Right atrium auricular region (tissue), 2 donors: ENCODE results near the gene ADCY2. TPM values are rescaled to one million over a fixed set of nuclear protein-coding genes. Genes with fewer than 3 reads are reported as not detected.

Experiments used
- DNase-seq: peaks from one replicate; pipeline ENCODE4 v3.0.0-alpha.2; 2019; ENCODE audit warnings: low spot score
- H3K27ac ChIP-seq, 2 donors: fragments of 200-600 bp; sonication (generic); 1 replicate in 1 of 2; 2 replicates in 1 of 2; pipeline ENCODE4 v1.5.1; 2016 to 2019
- H3K27me3 ChIP-seq, 2 donors: fragments of 200-600 bp; sonication (generic); one replicate each; pipeline versions ENCODE4 v1.5.1 to v1.6.0; 2017 to 2019
- H3K36me3 ChIP-seq: fragments of 200-600 bp; sonication (generic); one replicate; pipeline ENCODE4 v1.5.1; 2016
- H3K4me1 ChIP-seq, 2 donors: fragments of 200-600 bp; sonication (generic); one replicate each; pipeline versions ENCODE4 v1.5.1 to v1.6.0; 2017 to 2019
- H3K4me3 ChIP-seq, 2 donors: fragments of 200-600 bp; sonication (generic); 1 replicate in 1 of 2; 2 replicates in 1 of 2; pipeline ENCODE4 v1.5.1; 2017 to 2019; ENCODE audit warnings: mild to moderate bottlenecking in 1 of 2, moderate library complexity in 1 of 2
- H3K9me3 ChIP-seq, 2 donors: fragments of 200-600 bp; sonication (generic); one replicate each; pipeline ENCODE4 v1.5.1; 2019
- CTCF ChIP-seq, 2 donors: fragments of 200-600 bp; sonication (generic); IDR thresholded peaks; one replicate each; pipeline ENCODE4 v1.5.1; 2019; ENCODE audit warnings: antibody characterized with exemption in 2 of 2
- total RNA-seq, 2 donors: library from RNA; depleted of rRNA; stranded (reverse); fragments of >200 nt; gene quantifications; one replicate each; pipeline ENCODE4 v1.1.0, GENCODE V29; 2016

The ADCY2 gene
- total RNA-seq, 2 donors from 2014 or later, result 3.3 TPM; not detected in 1

DNA sequence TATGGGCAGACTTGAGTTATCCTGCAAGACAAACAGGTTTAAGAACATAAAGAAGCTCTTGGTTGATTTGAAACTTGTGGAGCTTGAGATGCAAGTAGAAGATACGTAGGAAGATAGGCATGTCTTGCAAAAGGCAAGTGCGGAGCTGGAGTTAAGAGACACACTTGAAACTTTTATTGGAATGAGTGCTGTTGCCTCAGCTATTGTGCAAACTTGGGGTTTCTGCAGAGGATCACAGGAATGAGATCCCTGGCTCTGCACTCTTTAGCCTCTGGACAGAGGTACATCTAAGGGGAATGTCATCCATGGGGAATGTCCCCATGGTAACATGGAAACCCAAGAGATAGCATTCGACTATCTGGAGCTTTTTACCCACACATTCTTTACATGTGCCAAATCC lies 121.1 kb downstream of the ADCY2 start:
- no peak overlapping the region for H3K27ac ChIP-seq
- H3K36me3 ChIP-seq, result no peaks in the 10 kb centered on the region
- no peak for DNase-seq
- TF ChIP-seq CTCF (IDR thresholded peaks at IDR 0.05), result no peak
- no peaks in the 10 kb centered on the region for H3K4me1 ChIP-seq
- H3K9me3 ChIP-seq, result no peaks in the 10 kb centered on the region
- no peak overlapping the region for H3K4me3 ChIP-seq
- no peaks in the 10 kb centered on the region for H3K27me3 ChIP-seq

DNA sequence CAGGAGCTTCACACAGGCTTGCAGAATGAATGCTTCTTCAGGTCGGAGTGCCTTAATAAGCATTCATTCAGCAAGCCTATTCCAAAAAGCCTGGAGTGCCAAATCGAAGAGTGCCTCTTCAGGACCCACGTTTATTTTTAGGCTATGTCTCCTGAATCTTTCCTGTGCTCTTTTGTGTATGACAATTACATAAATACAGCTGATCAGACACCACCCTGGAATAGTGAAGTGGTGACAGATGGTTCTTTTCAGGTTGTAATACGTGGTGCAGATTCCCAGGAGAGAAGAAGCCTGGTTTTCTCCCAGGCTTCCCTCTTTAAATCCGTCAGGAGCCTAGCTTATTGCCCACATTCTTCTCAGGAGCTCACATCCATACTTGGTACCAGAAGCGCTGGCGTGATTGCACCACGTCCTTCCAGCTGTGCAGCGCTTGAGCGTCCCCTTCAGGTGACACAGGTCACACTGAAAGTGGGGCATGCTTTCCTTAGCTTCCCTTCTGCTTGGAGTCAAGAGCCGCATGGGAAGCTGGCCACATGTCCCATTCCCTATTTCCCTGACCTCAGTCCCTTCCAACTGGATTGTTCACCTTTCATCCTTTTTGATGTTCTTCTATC lies 123.1 kb downstream of the ADCY2 start:
- DNase-seq, result no peak
- no peaks in the 10 kb centered on the region for H3K9me3 ChIP-seq
- H3K27ac ChIP-seq, result no peak overlapping the region
- H3K4me3 ChIP-seq, result no peak overlapping the region
- H3K36me3 ChIP-seq, result no peaks in the 10 kb centered on the region
- no peaks in the 10 kb centered on the region for H3K4me1 ChIP-seq
- TF ChIP-seq CTCF (IDR thresholded peaks at IDR 0.05), result no peak
- no peaks in the 10 kb centered on the region for H3K27me3 ChIP-seq

- no peak overlapping the region for H3K27ac ChIP-seq
- no peak for DNase-seq
- no peaks in the 10 kb centered on the region for H3K36me3 ChIP-seq
- H3K4me3 ChIP-seq, result no peak overlapping the region
- H3K27me3 ChIP-seq, result no peaks in the 10 kb centered on the region
- TF ChIP-seq CTCF (IDR thresholded peaks at IDR 0.05), result no peak
- H3K4me1 ChIP-seq, result no peaks in the 10 kb centered on the region
- H3K9me3 ChIP-seq, result no peaks in the 10 kb centered on the region
Observed at GRCh38 chr5:7519564-7519963, 123.6 kb downstream of the ADCY2 start.

- no peaks in the 10 kb centered on the region for H3K36me3 ChIP-seq
- no peaks in the 10 kb centered on the region for H3K27me3 ChIP-seq
- no peak overlapping the region for H3K27ac ChIP-seq
- no peak for DNase-seq
- no peaks in the 10 kb centered on the region for H3K9me3 ChIP-seq
- TF ChIP-seq CTCF (IDR thresholded peaks at IDR 0.05), result no peak
- no peaks in the 10 kb centered on the region for H3K4me1 ChIP-seq
- no peak overlapping the region for H3K4me3 ChIP-seq
Observed at GRCh38 chr5:7529880-7530279, 133.9 kb downstream of the ADCY2 start.

DNA sequence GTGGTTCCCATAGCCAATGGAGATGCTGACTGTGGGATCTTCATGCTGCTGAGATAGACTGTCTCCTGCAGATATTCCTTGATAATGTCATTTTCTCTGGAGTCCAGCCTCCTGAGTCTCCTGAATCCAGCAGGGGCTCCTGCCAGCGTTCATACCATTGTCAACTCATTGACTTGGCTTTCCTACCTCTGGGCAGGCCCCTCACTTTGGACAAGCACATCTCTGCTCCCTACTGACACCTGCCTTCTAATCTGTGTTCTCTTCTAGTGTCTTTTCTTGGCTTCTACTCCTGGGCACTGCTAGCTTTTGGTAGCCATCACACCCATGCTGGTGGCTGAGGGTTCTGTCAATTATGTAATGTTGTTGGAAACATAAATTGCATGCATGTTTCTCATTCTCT lies 138.0 kb downstream of the ADCY2 start:
- Histone ChIP-seq H3K36me3 (no peaks in the 10 kb centered on the region), H3K9me3 (no peaks in the 10 kb centered on the region), H3K4me1 (no peaks in the 10 kb centered on the region), H3K27me3 (no peaks in the 10 kb centered on the region), H3K27ac (no peak overlapping the region), H3K4me3 (no peak overlapping the region)
- no peak for TF ChIP-seq CTCF (IDR thresholded peaks at IDR 0.05)
- no peak for DNase-seq

GRCh38 chr5:7534505-7534904 lies 138.6 kb downstream of the ADCY2 start:
- no peaks in the 10 kb centered on the region for H3K27me3 ChIP-seq
- no peak overlapping the region for H3K4me3 ChIP-seq
- TF ChIP-seq CTCF (IDR thresholded peaks at IDR 0.05), result no peak
- H3K36me3 ChIP-seq, result no peaks in the 10 kb centered on the region
- H3K27ac ChIP-seq, result no peak overlapping the region
- H3K4me1 ChIP-seq, result no peaks in the 10 kb centered on the region
- no peaks in the 10 kb centered on the region for H3K9me3 ChIP-seq
- no peak for DNase-seq
